ENCODE results near the gene NCAM1. TPM values are rescaled to one million over a fixed set of nuclear protein-coding genes. Genes with fewer than 3 reads are reported as not detected.

The NCAM1 gene
- total RNA-seq, 1 experiment from 2014 or later, result 0.22 TPM

DNA sequence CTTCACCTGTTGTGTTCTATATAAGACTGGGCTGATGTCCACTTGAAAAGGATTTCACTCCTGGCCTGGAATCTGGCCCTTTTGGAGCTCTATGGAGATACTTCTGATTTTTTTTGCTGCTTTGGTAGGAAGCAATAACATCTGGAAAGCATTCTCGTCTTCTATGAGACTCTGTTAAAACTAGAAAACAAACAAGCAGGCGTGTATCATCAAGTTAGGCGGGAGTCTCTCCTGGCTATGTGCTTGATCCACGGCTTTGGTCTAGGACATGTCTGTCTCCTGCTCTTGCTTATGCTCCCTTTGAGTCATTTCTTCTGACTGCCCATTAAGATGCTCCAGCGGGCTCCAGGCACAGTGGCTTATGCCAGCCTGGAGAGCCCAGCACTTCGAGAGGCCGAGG is 231.8 kb downstream of the NCAM1 start:
- Histone ChIP-seq H3K9me3 (ENCODE audit: control insufficient read depth in 1 of 2, insufficient read depth in 1 of 2, low read depth in 1 of 2, low read length in 2 of 2) (no peaks in the 10 kb centered on the region), H3K4me2 (ENCODE audit: low read length) (no peak overlapping the region), H3K4me1 (ENCODE audit: control insufficient read depth in 1 of 2, insufficient read depth in 2 of 2, low read length in 2 of 2) (no peaks in the 10 kb centered on the region), H3K79me2 (ENCODE audit: insufficient read depth, low read length) (no peaks in the 10 kb centered on the region), H2AFZ (ENCODE audit: low read depth, low read length, poor library complexity, severe bottlenecking) (no peak overlapping the region), H3K4me3 (replicated peaks in 1 of 2; ENCODE audit: low read depth in 1 of 2, low read length in 2 of 2) (no peak overlapping the region), H3K36me3 (ENCODE audit: control insufficient read depth in 1 of 2, insufficient read depth in 2 of 2, low read length in 2 of 2) (no peaks in the 10 kb centered on the region), H3K9ac (ENCODE audit: low read length) (no peak overlapping the region), H4K20me1 (ENCODE audit: insufficient read depth) (no peaks in the 10 kb centered on the region), H3K9me2 (ENCODE audit: insufficient read depth) (no peaks in the 10 kb centered on the region), H3K27ac (ENCODE audit: low read depth, low read length) (no peak overlapping the region), H3K27me3 (ENCODE audit: insufficient read depth, low read length) (peaks cover 69% of the 10 kb centered on the region)
- CTCF ChIA-PET, result no interaction called here
- no peak for TF ChIP-seq SRF (IDR thresholded peaks at IDR 0.05; ENCODE audit: low read depth)
- no peak for TF ChIP-seq FOSL1 (IDR thresholded peaks at IDR 0.05; ENCODE audit: low read depth)
- no peak for TF ChIP-seq SP1 (IDR thresholded peaks at IDR 0.05; ENCODE audit: low read depth)
- TF ChIP-seq, protein P1, sequence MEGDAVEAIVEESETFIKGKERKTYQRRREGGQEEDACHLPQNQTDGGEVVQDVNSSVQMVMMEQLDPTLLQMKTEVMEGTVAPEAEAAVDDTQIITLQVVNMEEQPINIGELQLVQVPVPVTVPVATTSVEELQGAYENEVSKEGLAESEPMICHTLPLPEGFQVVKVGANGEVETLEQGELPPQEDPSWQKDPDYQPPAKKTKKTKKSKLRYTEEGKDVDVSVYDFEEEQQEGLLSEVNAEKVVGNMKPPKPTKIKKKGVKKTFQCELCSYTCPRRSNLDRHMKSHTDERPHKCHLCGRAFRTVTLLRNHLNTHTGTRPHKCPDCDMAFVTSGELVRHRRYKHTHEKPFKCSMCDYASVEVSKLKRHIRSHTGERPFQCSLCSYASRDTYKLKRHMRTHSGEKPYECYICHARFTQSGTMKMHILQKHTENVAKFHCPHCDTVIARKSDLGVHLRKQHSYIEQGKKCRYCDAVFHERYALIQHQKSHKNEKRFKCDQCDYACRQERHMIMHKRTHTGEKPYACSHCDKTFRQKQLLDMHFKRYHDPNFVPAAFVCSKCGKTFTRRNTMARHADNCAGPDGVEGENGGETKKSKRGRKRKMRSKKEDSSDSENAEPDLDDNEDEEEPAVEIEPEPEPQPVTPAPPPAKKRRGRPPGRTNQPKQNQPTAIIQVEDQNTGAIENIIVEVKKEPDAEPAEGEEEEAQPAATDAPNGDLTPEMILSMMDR (IDR thresholded peaks at IDR 0.05 in 2 of 3, conservative IDR thresholded peaks at IDR 0.05 in 1 of 3; ENCODE audit: borderline replicate concordance in 1 of 3, insufficient read depth in 1 of 3, low read depth in 2 of 3, low read length in 2 of 3), result no peak
- TF ChIP-seq EZH2phosphoT487 (IDR thresholded peaks at IDR 0.05; ENCODE audit: borderline replicate concordance), result no peak
- no peak for TF ChIP-seq SIN3A (IDR thresholded peaks at IDR 0.05; ENCODE audit: low read depth)
- TF ChIP-seq MAX (IDR thresholded peaks at IDR 0.05), result no peak
- TF ChIP-seq EZH2 (IDR thresholded peaks at IDR 0.05), result no peak
- no peak for TF ChIP-seq CEBPB (IDR thresholded peaks at IDR 0.05; ENCODE audit: low read depth)
- no peak for TF ChIP-seq POLR2AphosphoS5 (IDR thresholded peaks at IDR 0.05; ENCODE audit: low read depth, low read length)
- no peak for TF ChIP-seq TCF7L2 (IDR thresholded peaks at IDR 0.05; ENCODE audit: borderline replicate concordance, extremely low read depth, insufficient read depth, insufficient read length)
- no peak for TF ChIP-seq ELF1 (IDR thresholded peaks at IDR 0.05; ENCODE audit: borderline replicate concordance, low read depth)
- TF ChIP-seq, protein P2, sequence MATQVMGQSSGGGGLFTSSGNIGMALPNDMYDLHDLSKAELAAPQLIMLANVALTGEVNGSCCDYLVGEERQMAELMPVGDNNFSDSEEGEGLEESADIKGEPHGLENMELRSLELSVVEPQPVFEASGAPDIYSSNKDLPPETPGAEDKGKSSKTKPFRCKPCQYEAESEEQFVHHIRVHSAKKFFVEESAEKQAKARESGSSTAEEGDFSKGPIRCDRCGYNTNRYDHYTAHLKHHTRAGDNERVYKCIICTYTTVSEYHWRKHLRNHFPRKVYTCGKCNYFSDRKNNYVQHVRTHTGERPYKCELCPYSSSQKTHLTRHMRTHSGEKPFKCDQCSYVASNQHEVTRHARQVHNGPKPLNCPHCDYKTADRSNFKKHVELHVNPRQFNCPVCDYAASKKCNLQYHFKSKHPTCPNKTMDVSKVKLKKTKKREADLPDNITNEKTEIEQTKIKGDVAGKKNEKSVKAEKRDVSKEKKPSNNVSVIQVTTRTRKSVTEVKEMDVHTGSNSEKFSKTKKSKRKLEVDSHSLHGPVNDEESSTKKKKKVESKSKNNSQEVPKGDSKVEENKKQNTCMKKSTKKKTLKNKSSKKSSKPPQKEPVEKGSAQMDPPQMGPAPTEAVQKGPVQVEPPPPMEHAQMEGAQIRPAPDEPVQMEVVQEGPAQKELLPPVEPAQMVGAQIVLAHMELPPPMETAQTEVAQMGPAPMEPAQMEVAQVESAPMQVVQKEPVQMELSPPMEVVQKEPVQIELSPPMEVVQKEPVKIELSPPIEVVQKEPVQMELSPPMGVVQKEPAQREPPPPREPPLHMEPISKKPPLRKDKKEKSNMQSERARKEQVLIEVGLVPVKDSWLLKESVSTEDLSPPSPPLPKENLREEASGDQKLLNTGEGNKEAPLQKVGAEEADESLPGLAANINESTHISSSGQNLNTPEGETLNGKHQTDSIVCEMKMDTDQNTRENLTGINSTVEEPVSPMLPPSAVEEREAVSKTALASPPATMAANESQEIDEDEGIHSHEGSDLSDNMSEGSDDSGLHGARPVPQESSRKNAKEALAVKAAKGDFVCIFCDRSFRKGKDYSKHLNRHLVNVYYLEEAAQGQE (IDR thresholded peaks at IDR 0.05; ENCODE audit: low read depth), result no peak
- BruUV-seq (replicated peaks), result no TSS peak
- DNase-seq (ENCODE audit: low read depth, low spot score), result no peak
- no peak for ATAC-seq
- intact Hi-C loops (cut with micrococcal nuclease), result no loop called here
- RAD21 ChIA-PET (ENCODE audit: low non-redundant PET in 1 of 2, low total read pairs in 2 of 2, uncharacterized antibody in 2 of 2, unreplicated experiment in 2 of 2), result no interaction called here
- POLR2A ChIA-PET, result no interaction called here
